ENCODE measurements around the gene SHB. TPM values are rescaled to one million over a fixed set of nuclear protein-coding genes. Genes with fewer than 3 reads are reported as not detected.
"Not testable (repeated sequence)": the region's sequence is repeated elsewhere in the genome, so short reads cannot be mapped to it uniquely, and the experiment has no call there.

The SHB gene
- total RNA-seq, 2 experiments from 2014 or later: 0.41 to 1.0 TPM

DNA sequence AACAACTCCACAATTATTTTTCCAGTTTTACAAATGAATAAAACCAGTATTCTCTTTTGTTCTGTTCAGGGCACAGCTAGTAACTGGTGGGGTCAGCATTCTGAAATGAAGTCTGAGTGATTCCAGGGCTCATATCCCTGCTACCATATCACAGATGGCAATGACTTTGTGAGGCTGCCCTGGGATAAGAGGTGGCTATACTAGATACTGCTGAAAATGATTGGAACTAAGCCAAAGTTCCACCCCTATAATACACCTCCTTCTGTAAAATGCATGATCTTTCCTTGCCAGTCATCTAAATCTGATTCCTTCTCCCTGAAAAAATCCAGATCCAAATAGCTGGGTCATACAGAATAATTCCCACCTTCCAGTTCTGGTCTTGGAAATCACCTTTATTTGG, 179.5 kb downstream of the SHB start:
- CTCF ChIA-PET (ENCODE audit: unreplicated experiment): no interaction called here
- intact Hi-C loops (cut with micrococcal nuclease; ENCODE audit: unreplicated experiment): no loop called here
- no peak overlapping the region for H3K4me3 ChIP-seq (ENCODE audit: low read depth, low read length, poor library complexity, severe bottlenecking)
- no peak overlapping the region for H3K27ac ChIP-seq (ENCODE audit: low read depth, low read length, poor library complexity, severe bottlenecking)
- H3K4me1 ChIP-seq (ENCODE audit: insufficient read depth, low read length, poor library complexity, severe bottlenecking): no peaks in the 10 kb centered on the region
- peaks cover 66% of the 10 kb centered on the region for H3K36me3 ChIP-seq (ENCODE audit: insufficient read depth, low read length)
- no peak for TF ChIP-seq EZH2phosphoT487 (IDR thresholded peaks at IDR 0.05; ENCODE audit: borderline replicate concordance, low read depth, low read length)
- TF ChIP-seq, protein P1, sequence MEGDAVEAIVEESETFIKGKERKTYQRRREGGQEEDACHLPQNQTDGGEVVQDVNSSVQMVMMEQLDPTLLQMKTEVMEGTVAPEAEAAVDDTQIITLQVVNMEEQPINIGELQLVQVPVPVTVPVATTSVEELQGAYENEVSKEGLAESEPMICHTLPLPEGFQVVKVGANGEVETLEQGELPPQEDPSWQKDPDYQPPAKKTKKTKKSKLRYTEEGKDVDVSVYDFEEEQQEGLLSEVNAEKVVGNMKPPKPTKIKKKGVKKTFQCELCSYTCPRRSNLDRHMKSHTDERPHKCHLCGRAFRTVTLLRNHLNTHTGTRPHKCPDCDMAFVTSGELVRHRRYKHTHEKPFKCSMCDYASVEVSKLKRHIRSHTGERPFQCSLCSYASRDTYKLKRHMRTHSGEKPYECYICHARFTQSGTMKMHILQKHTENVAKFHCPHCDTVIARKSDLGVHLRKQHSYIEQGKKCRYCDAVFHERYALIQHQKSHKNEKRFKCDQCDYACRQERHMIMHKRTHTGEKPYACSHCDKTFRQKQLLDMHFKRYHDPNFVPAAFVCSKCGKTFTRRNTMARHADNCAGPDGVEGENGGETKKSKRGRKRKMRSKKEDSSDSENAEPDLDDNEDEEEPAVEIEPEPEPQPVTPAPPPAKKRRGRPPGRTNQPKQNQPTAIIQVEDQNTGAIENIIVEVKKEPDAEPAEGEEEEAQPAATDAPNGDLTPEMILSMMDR (conservative IDR thresholded peaks at IDR 0.05; ENCODE audit: low read length): no peak
- no peaks in the 10 kb centered on the region for H3K9me3 ChIP-seq (ENCODE audit: low read length)
- POLR2A ChIA-PET: no interaction called here
- H3K9me2 ChIP-seq (ENCODE audit: insufficient read depth, low read length): no peaks in the 10 kb centered on the region
- H3K79me2 ChIP-seq (ENCODE audit: insufficient read depth, low read depth, low read length): peaks cover 9% of the 10 kb centered on the region; the same call in 1 of the 2 replicates
- no peak overlapping the region for H3K4me2 ChIP-seq (ENCODE audit: low read length)
- H4K20me1 ChIP-seq (ENCODE audit: insufficient read depth, low read length): no peaks in the 10 kb centered on the region
- DNase-seq (ENCODE audit: low spot score): no peak
- no TSS peak for BruUV-seq (replicated peaks)
- H2AFZ ChIP-seq (ENCODE audit: low read length): no peak overlapping the region

DNA sequence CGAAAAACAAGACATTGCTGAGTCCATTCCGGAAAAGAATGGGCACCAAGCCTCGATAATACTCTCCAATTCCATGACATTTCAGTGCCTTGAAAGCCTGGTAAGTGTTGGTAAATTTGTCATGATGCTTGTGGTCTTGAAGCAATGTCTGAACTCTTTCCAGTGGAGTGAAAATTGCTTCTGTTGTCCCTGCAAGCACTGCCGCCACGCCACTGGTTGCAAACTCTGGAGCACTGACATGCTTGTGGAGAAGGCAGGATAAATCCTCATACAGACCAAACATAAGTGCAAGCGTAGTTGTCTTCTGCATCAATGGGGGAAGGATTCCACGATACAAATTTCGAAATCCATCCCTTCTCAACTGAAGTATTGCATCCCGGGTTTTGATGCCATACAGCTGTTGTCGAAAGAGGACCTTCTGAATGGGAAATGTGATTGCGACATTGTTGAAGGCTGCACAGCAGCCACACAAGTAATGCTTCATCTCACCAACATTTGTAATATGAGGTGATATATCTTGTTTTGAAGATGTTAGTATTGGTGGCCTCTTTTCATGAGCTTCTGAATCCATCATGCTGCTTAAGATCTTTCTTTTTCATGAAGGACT, 180.9 kb downstream of the SHB start:
- CTCF ChIA-PET (ENCODE audit: unreplicated experiment); H3K79me2 ChIP-seq (ENCODE audit: insufficient read depth, low read depth, low read length); H3K4me1 ChIP-seq (ENCODE audit: insufficient read depth, low read length, poor library complexity, severe bottlenecking); H3K9me2 ChIP-seq (ENCODE audit: insufficient read depth, low read length); H3K27ac ChIP-seq (ENCODE audit: low read depth, low read length, poor library complexity, severe bottlenecking); H4K20me1 ChIP-seq (ENCODE audit: insufficient read depth, low read length); H3K4me3 ChIP-seq (ENCODE audit: low read depth, low read length, poor library complexity, severe bottlenecking); H2AFZ ChIP-seq (ENCODE audit: low read length); intact Hi-C loops (cut with micrococcal nuclease; ENCODE audit: unreplicated experiment); H3K4me2 ChIP-seq (ENCODE audit: low read length); POLR2A ChIA-PET; H3K9me3 ChIP-seq (ENCODE audit: low read length); BruUV-seq (replicated peaks); DNase-seq (ENCODE audit: low spot score): not testable (repeated sequence)
- H3K36me3 ChIP-seq (ENCODE audit: insufficient read depth, low read length): peaks cover 52% of the 10 kb centered on the region

GRCh38 chr9:37880916-37881479, 188.0 kb downstream of the SHB start:
- no peak overlapping the region for H3K4me2 ChIP-seq (ENCODE audit: low read length)
- H3K4me1 ChIP-seq (ENCODE audit: insufficient read depth, low read length, poor library complexity, severe bottlenecking): no peaks in the 10 kb centered on the region
- H3K4me3 ChIP-seq (ENCODE audit: low read depth, low read length, poor library complexity, severe bottlenecking): no peak overlapping the region
- no peak for DNase-seq (ENCODE audit: low spot score)
- no peak overlapping the region for H3K27ac ChIP-seq (ENCODE audit: low read depth, low read length, poor library complexity, severe bottlenecking)
- no TSS peak for BruUV-seq (replicated peaks)
- ChIA-PET CTCF (ENCODE audit: unreplicated experiment) (no interaction called here), POLR2A (interaction anchor here (0.5 to 1.2 kb wide), 2 partner anchors 21 to 130 kb away, joined by 3 to 4 read pairs; no protein-coding TSS in a partner anchor)
- no peaks in the 10 kb centered on the region for H3K9me2 ChIP-seq (ENCODE audit: insufficient read depth, low read length)
- intact Hi-C loops (cut with micrococcal nuclease; ENCODE audit: unreplicated experiment): no loop called here
- TF ChIP-seq EZH2phosphoT487 (IDR thresholded peaks at IDR 0.05; ENCODE audit: borderline replicate concordance, low read depth, low read length): no peak
- TF ChIP-seq, protein P1 (conservative IDR thresholded peaks at IDR 0.05; ENCODE audit: low read length): no peak
- no peaks in the 10 kb centered on the region for H3K79me2 ChIP-seq (ENCODE audit: insufficient read depth, low read depth, low read length)
- H3K36me3 ChIP-seq (ENCODE audit: insufficient read depth, low read length): peaks cover 37% of the 10 kb centered on the region
- H3K9me3 ChIP-seq (ENCODE audit: low read length): peaks cover 6% of the 10 kb centered on the region; the same call in 1 of the 2 replicates
- no peak overlapping the region for H2AFZ ChIP-seq (ENCODE audit: low read length)
- no peaks in the 10 kb centered on the region for H4K20me1 ChIP-seq (ENCODE audit: insufficient read depth, low read length)
